ENCODE data around the gene ZNF410.
A peak's percentile ranks its signal among the peaks of the same experiment; 100 is the strongest.

Gene ZNF410

GRCh38 chr14:73942180-73942579 lies 55.5 kb downstream of the ZNF410 start:
- no peak for TF ChIP-seq TCF12 (IDR thresholded peaks at IDR 0.05; ENCODE audit: low read depth)
- TF ChIP-seq EGR1 (IDR thresholded peaks at IDR 0.05), result no peak
- no peak for TF ChIP-seq FOXM1 (IDR thresholded peaks at IDR 0.05; ENCODE audit: borderline replicate concordance, low read depth)
- no peak for TF ChIP-seq ZBTB7A (IDR thresholded peaks at IDR 0.05; ENCODE audit: low read depth)
- TF ChIP-seq USF1 (IDR thresholded peaks at IDR 0.05), result no peak
- TF ChIP-seq CREB1 (IDR thresholded peaks at IDR 0.05; ENCODE audit: low read depth), result no peak
- TF ChIP-seq NFIC (IDR thresholded peaks at IDR 0.05), result no peak
- no peak for TF ChIP-seq CEBPB (IDR thresholded peaks at IDR 0.05)
- TF ChIP-seq REST (IDR thresholded peaks at IDR 0.05; ENCODE audit: low read depth), result no peak
- no peak for TF ChIP-seq TAF1 (IDR thresholded peaks at IDR 0.05; ENCODE audit: low read depth)
- no peak for TF ChIP-seq MAX (IDR thresholded peaks at IDR 0.05)
- no peak for TF ChIP-seq TEAD4 (IDR thresholded peaks at IDR 0.05)
- no peak for TF ChIP-seq YY1 (IDR thresholded peaks at IDR 0.05; ENCODE audit: low read depth)
- no peak for TF ChIP-seq RAD21 (IDR thresholded peaks at IDR 0.05; ENCODE audit: low read depth)
- TF ChIP-seq EP300 (IDR thresholded peaks at IDR 0.05; ENCODE audit: borderline replicate concordance), result no peak

GRCh38 chr14:73943083-73943482 lies 56.4 kb downstream of the ZNF410 start:
- TF ChIP-seq TEAD4 (IDR thresholded peaks at IDR 0.05), result no peak
- TF ChIP-seq CREB1 (IDR thresholded peaks at IDR 0.05; ENCODE audit: low read depth), result no peak
- TF ChIP-seq EP300 (IDR thresholded peaks at IDR 0.05; ENCODE audit: borderline replicate concordance), result no peak
- peak; percentile 98 for TF ChIP-seq CEBPB (IDR thresholded peaks at IDR 0.05)
- no peak for TF ChIP-seq TCF12 (IDR thresholded peaks at IDR 0.05; ENCODE audit: low read depth)

GRCh38 chr14:73944432-73945158 lies 57.9 kb downstream of the ZNF410 start:
- TF ChIP-seq REST (IDR thresholded peaks at IDR 0.05; ENCODE audit: low read depth) (no peak), USF1 (IDR thresholded peaks at IDR 0.05) (no peak)

- TF ChIP-seq REST (IDR thresholded peaks at IDR 0.05; ENCODE audit: low read depth), result no peak
- TF ChIP-seq YY1 (IDR thresholded peaks at IDR 0.05; ENCODE audit: low read depth), result no peak
- no peak for TF ChIP-seq USF1 (IDR thresholded peaks at IDR 0.05)
- no peak for TF ChIP-seq TEAD4 (IDR thresholded peaks at IDR 0.05)
- TF ChIP-seq FOXM1 (IDR thresholded peaks at IDR 0.05; ENCODE audit: borderline replicate concordance, low read depth), result no peak
- TF ChIP-seq RAD21 (IDR thresholded peaks at IDR 0.05; ENCODE audit: low read depth), result no peak
- no peak for TF ChIP-seq EGR1 (IDR thresholded peaks at IDR 0.05)
- TF ChIP-seq TCF12 (IDR thresholded peaks at IDR 0.05; ENCODE audit: low read depth), result no peak
- TF ChIP-seq NFIC (IDR thresholded peaks at IDR 0.05), result no peak
- no peak for TF ChIP-seq CREB1 (IDR thresholded peaks at IDR 0.05; ENCODE audit: low read depth)
- TF ChIP-seq ZBTB7A (IDR thresholded peaks at IDR 0.05; ENCODE audit: low read depth), result no peak
- no peak for TF ChIP-seq TAF1 (IDR thresholded peaks at IDR 0.05; ENCODE audit: low read depth)
- TF ChIP-seq CEBPB (IDR thresholded peaks at IDR 0.05), result no peak
- no peak for TF ChIP-seq EP300 (IDR thresholded peaks at IDR 0.05; ENCODE audit: borderline replicate concordance)
- TF ChIP-seq MAX (IDR thresholded peaks at IDR 0.05), result no peak
Observed at GRCh38 chr14:73945159-73945670, 58.6 kb downstream of the ZNF410 start.
